DND-41 (cell line): ENCODE results near the gene GLTPD2.

Source experiments
- CTCF ChIP-seq: IDR thresholded peaks from 2 replicates; pipeline ENCODE4 v1.5.1; 2012; ENCODE audit warnings: borderline replicate concordance, low read length, moderate library complexity, mild to moderate bottlenecking; ENCODE audit not compliant: poor library complexity, severe bottlenecking; ENCODE audit errors: extremely low read depth
- EZH2 ChIP-seq: IDR thresholded peaks from 3 replicates; pipeline ENCODE4 v1.6.1; 2012; ENCODE audit warnings: borderline replicate concordance, low read depth, mild to moderate bottlenecking, moderate library complexity, low read length, inconsistent platforms; ENCODE audit not compliant: severe bottlenecking

GRCh38 chr17:4750606-4751005 lies 38.2 kb upstream of the GLTPD2 start:
- no peak for TF ChIP-seq EZH2
- no peak for TF ChIP-seq CTCF
